GM23338 (cell line): ENCODE results near the gene PLXND1. TPM values are rescaled to one million over a fixed set of nuclear protein-coding genes. Genes with fewer than 3 reads are reported as not detected.

Source experiments
- ATAC-seq: fragments of 200-7000 bp; cut with Tn5 transposase; 3 replicates; pipeline ENCODE4 v1.9.1; 2020
- DNase-seq: peaks from one replicate; pipeline ENCODE4 v3.0.0-alpha.2; 2015; ENCODE audit warnings: low spot score
- H2AFZ ChIP-seq: fragments of 200-600 bp; sonication (generic); 2 replicates; pipeline ENCODE4 v1.8.0; 2016; ENCODE audit warnings: antibody characterized with exemption, mild to moderate bottlenecking, moderate library complexity
- H3F3A ChIP-seq: fragments of 200-600 bp; sonication (generic); replicated peaks from 2 replicates; pipeline ENCODE4 v1.8.0; 2017; ENCODE audit warnings: antibody characterized with exemption, mixed run types, low read depth
- H3K27ac ChIP-seq: fragments of 200-600 bp; sonication (generic); 2 replicates; pipeline ENCODE4 v1.6.1; 2016; ENCODE audit warnings: low read depth
- H3K27me3 ChIP-seq: fragments of 200-600 bp; sonication (generic); 2 replicates; pipeline ENCODE4 v1.8.0; 2016; ENCODE audit warnings: mild to moderate bottlenecking, mixed run types, moderate library complexity; ENCODE audit not compliant: insufficient read depth
- H3K36me3 ChIP-seq: fragments of 200-600 bp; sonication (generic); 2 replicates; pipeline ENCODE4 v1.8.0; 2016; ENCODE audit warnings: mild to moderate bottlenecking; ENCODE audit not compliant: insufficient read depth
- H3K4me1 ChIP-seq: fragments of 200-600 bp; sonication (generic); 2 replicates; pipeline ENCODE4 v1.8.0; 2016; ENCODE audit warnings: mild to moderate bottlenecking, moderate library complexity; ENCODE audit not compliant: insufficient read depth
- H3K4me2 ChIP-seq: fragments of 200-600 bp; sonication (generic); 2 replicates; pipeline ENCODE4 v1.7.1; 2017; ENCODE audit warnings: mixed run types
- H3K4me3 ChIP-seq: fragments of 200-600 bp; sonication (generic); 2 replicates; pipeline ENCODE4 v1.6.1; 2016; ENCODE audit warnings: mixed run types
- H3K79me2 ChIP-seq: fragments of 200-600 bp; sonication (generic); replicated peaks from 2 replicates; pipeline ENCODE4 v1.8.0; 2017; ENCODE audit warnings: mild to moderate bottlenecking; ENCODE audit not compliant: insufficient read depth
- H3K9me2 ChIP-seq: fragments of 200-600 bp; sonication (generic); 2 replicates; pipeline ENCODE4 v1.8.0; 2017; ENCODE audit not compliant: insufficient read depth
- H4K20me1 ChIP-seq: fragments of 200-600 bp; sonication (generic); replicated peaks from 2 replicates; pipeline ENCODE4 v1.8.0; 2017; ENCODE audit warnings: mild to moderate bottlenecking; ENCODE audit not compliant: insufficient read depth
- H3K27ac Mint-ChIP-seq: 2 replicates; pipeline ENCODE4 v1.8.0; 2020; ENCODE audit warnings: inconsistent platforms, mild to moderate bottlenecking, moderate library complexity, mixed read lengths
- H3K27me3 Mint-ChIP-seq: 3 replicates; pipeline ENCODE4 v1.8.0; 2022; ENCODE audit warnings: low read depth, mild to moderate bottlenecking, moderate library complexity, mixed read lengths, inconsistent platforms; ENCODE audit not compliant: insufficient read depth, poor library complexity
- H3K36me3 Mint-ChIP-seq: 3 replicates; pipeline ENCODE4 v1.8.0; 2021; ENCODE audit warnings: low read depth, mild to moderate bottlenecking, inconsistent platforms, moderate library complexity, mixed read lengths
- H3K4me1 Mint-ChIP-seq: 3 replicates; pipeline ENCODE4 v1.8.0; 2020; ENCODE audit warnings: mild to moderate bottlenecking, inconsistent platforms, mixed read lengths
- H3K4me3 Mint-ChIP-seq: 3 replicates; pipeline ENCODE4 v1.8.0; 2021; ENCODE audit warnings: moderate library complexity, mild to moderate bottlenecking, inconsistent platforms, mixed read lengths
- H3K9me3 Mint-ChIP-seq: 3 replicates; pipeline ENCODE4 v1.8.0; 2020; ENCODE audit warnings: moderate library complexity, mild to moderate bottlenecking, inconsistent platforms, mixed read lengths
- EZH2 ChIP-seq: fragments of 200-600 bp; sonication (generic); IDR thresholded peaks from one replicate; pipeline ENCODE4 v1.8.0; 2017; ENCODE audit warnings: antibody characterized with exemption, mild to moderate bottlenecking, low read depth; ENCODE audit not compliant: unreplicated experiment
- EZH2phosphoT487 ChIP-seq: fragments of 200-600 bp; sonication (generic); IDR thresholded peaks from one replicate; pipeline ENCODE4 v1.8.1; 2018; ENCODE audit warnings: antibody characterized with exemption; ENCODE audit not compliant: unreplicated experiment
- JUNB ChIP-seq: IDR thresholded peaks from one replicate; pipeline ENCODE4 v1.6.1; 2016; ENCODE audit warnings: antibody characterized with exemption; ENCODE audit not compliant: unreplicated experiment
- NANOG ChIP-seq: IDR thresholded peaks from 2 replicates; pipeline ENCODE4 v1.6.1; 2016; ENCODE audit warnings: antibody characterized with exemption, borderline replicate concordance
- POLR2AphosphoS5 ChIP-seq: IDR thresholded peaks from 2 replicates; pipeline ENCODE4 v1.6.1; 2016; ENCODE audit warnings: antibody characterized with exemption, low read depth
- polyA plus RNA-seq: library from polyadenylated mRNA; unstranded; fragments of >200 nt; fragmentation: Nextera tagmentation; extraction: Ambion mirVana; gene quantifications from 2 replicates; pipeline ENCODE4 v1.2.1, GENCODE V29; 2016
- total RNA-seq: library from RNA; depleted of rRNA; stranded (reverse); fragments of >200 nt; shearing (Covaris generic); gene quantifications from 2 replicates; pipeline ENCODE4 v1.2.3, GENCODE V29; 2014
- TF ChIP-seq, protein P1 (sequence below): fragments of 250-450 bp; sonication (Bioruptor Pico); IDR thresholded peaks from 2 replicates; pipeline ENCODE4 v1.5.0; 2020; ENCODE audit warnings: mild to moderate bottlenecking, moderate library complexity
- TF ChIP-seq, protein P2 (sequence below): IDR thresholded peaks from 2 replicates; pipeline ENCODE4 v1.6.1; 2016; ENCODE audit warnings: antibody characterized with exemption
- TF ChIP-seq, protein P3 (sequence below), 2 experiments: fragments of 200-600 bp in 1 of 2; sonication (generic) in 1 of 2; conservative IDR thresholded peaks; 2 replicates each; pipeline versions ENCODE4 v1.5.1 to v1.6.1; 2016 to 2017; ENCODE audit warnings: antibody characterized with exemption in 2 of 2, low read depth in 2 of 2, mild to moderate bottlenecking in 2 of 2, moderate library complexity in 1 of 2

Gene PLXND1
- total and polyA plus RNA-seq, 2 experiments from 2014 or later = 13.3 to 60.4 TPM

DNA sequence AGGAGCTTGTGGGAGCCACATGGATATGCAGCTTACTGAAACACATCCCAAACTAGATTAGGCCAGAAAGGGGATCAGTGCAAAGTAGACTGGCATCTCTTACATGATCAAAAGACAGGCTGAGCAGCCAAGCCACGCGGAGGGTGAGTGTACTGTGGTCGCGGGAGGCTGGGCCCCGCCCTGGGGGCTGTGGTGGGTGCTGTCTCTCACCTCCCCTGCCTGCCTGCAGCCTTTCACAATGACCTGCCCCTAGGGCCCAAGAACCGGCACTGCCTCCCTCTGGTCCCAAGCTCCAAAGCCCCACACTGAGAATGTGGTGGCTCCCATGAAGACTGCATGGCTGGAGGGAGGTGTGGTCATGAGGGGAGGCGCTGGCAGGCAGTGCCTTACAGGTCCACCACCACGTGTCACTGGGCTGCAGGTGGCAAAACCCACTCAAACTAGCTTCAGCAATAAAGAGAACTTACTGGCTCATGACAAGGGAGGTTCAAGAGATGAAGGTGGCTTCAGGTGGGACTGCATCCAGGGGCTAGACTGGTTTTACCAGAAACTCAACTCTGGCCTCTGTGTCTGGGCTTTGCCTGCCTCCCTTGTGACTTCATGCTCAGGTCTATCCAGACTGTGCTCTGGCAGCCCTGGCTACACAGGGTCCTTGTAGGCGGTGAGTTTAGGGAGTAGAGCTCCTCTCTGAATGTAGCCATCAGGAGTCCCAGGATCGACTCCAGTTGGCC, 27.4 kb upstream of the PLXND1 start (continued):
- TF ChIP-seq, protein P1, sequence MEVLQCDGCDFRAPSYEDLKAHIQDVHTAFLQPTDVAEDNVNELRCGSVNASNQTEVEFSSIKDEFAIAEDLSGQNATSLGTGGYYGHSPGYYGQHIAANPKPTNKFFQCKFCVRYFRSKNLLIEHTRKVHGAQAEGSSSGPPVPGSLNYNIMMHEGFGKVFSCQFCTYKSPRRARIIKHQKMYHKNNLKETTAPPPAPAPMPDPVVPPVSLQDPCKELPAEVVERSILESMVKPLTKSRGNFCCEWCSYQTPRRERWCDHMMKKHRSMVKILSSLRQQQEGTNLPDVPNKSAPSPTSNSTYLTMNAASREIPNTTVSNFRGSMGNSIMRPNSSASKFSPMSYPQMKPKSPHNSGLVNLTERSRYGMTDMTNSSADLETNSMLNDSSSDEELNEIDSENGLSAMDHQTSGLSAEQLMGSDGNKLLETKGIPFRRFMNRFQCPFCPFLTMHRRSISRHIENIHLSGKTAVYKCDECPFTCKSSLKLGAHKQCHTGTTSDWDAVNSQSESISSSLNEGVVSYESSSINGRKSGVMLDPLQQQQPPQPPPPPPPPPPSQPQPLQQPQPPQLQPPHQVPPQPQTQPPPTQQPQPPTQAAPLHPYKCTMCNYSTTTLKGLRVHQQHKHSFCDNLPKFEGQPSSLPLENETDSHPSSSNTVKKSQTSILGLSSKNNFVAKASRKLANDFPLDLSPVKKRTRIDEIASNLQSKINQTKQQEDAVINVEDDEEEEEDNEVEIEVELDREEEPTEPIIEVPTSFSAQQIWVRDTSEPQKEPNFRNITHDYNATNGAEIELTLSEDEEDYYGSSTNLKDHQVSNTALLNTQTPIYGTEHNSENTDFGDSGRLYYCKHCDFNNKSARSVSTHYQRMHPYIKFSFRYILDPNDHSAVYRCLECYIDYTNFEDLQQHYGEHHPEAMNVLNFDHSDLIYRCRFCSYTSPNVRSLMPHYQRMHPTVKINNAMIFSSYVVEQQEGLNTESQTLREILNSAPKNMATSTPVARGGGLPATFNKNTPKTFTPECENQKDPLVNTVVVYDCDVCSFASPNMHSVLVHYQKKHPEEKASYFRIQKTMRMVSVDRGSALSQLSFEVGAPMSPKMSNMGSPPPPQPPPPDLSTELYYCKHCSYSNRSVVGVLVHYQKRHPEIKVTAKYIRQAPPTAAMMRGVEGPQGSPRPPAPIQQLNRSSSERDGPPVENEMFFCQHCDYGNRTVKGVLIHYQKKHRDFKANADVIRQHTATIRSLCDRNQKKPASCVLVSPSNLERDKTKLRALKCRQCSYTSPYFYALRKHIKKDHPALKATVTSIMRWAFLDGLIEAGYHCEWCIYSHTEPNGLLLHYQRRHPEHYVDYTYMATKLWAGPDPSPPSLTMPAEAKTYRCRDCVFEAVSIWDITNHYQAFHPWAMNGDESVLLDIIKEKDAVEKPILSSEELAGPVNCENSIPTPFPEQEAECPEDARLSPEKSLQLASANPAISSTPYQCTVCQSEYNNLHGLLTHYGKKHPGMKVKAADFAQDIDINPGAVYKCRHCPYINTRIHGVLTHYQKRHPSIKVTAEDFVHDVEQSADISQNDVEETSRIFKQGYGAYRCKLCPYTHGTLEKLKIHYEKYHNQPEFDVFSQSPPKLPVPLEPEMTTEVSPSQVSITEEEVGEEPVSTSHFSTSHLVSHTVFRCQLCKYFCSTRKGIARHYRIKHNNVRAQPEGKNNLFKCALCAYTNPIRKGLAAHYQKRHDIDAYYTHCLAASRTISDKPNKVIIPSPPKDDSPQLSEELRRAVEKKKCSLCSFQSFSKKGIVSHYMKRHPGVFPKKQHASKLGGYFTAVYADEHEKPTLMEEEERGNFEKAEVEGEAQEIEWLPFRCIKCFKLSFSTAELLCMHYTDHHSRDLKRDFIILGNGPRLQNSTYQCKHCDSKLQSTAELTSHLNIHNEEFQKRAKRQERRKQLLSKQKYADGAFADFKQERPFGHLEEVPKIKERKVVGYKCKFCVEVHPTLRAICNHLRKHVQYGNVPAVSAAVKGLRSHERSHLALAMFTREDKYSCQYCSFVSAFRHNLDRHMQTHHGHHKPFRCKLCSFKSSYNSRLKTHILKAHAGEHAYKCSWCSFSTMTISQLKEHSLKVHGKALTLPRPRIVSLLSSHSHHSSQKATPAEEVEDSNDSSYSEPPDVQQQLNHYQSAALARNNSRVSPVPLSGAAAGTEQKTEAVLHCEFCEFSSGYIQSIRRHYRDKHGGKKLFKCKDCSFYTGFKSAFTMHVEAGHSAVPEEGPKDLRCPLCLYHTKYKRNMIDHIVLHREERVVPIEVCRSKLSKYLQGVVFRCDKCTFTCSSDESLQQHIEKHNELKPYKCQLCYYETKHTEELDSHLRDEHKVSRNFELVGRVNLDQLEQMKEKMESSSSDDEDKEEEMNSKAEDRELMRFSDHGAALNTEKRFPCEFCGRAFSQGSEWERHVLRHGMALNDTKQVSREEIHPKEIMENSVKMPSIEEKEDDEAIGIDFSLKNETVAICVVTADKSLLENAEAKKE (CRISPR knock-in tag) = no peak
- TF ChIP-seq, protein P2, sequence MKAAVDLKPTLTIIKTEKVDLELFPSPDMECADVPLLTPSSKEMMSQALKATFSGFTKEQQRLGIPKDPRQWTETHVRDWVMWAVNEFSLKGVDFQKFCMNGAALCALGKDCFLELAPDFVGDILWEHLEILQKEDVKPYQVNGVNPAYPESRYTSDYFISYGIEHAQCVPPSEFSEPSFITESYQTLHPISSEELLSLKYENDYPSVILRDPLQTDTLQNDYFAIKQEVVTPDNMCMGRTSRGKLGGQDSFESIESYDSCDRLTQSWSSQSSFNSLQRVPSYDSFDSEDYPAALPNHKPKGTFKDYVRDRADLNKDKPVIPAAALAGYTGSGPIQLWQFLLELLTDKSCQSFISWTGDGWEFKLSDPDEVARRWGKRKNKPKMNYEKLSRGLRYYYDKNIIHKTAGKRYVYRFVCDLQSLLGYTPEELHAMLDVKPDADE = no peak
- TF ChIP-seq EZH2phosphoT487 (no peak), JUNB (no peak)

DNA sequence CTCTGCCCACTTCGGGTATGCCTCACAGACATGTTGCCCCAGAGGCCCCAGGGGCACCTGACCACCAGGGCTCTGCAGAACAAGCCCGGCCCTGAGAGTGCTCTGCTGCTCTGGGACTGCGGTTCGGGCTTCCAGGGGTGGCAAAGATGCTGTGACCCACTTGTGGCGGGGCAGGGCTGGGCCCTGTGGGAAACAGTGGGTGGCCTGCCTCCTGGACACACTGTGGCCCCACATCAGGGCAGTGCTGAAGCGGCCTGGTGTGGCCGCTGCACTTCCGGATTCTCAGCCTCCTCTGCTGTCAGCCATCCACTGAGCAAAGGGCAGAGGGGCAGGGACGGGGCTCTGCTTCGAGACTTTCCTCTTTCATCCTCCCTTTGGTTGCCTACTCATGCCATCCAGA, 26.5 kb upstream of the PLXND1 start:
- Histone ChIP-seq H3K36me3 (no peaks in the 10 kb centered on the region), H3K4me1 (no peaks in the 10 kb centered on the region), H3K4me3 (no peak overlapping the region), H3K9me2 (no peaks in the 10 kb centered on the region), H3K79me2 (no peaks in the 10 kb centered on the region), H2AFZ (no peak overlapping the region), H3K27ac (no peak overlapping the region), H3F3A (no peaks in the 10 kb centered on the region), H4K20me1 (no peaks in the 10 kb centered on the region), H3K4me2 (no peak overlapping the region), H3K27me3 (no peaks in the 10 kb centered on the region)
- no peak overlapping the region for H3K27ac Mint-ChIP-seq
- DNase-seq (no peak), ATAC-seq (no peak)
- no peak overlapping the region for H3K4me3 Mint-ChIP-seq
- peaks cover 16% of the 10 kb centered on the region; the same call in 2 of the 3 replicates for H3K9me3 Mint-ChIP-seq
- peaks cover 6% of the 10 kb centered on the region; the same call in 2 of the 3 replicates for H3K36me3 Mint-ChIP-seq
- H3K27me3 Mint-ChIP-seq = peaks cover 5% of the 10 kb centered on the region
- peaks cover 8% of the 10 kb centered on the region for H3K4me1 Mint-ChIP-seq
- TF ChIP-seq EZH2phosphoT487 (no peak), EZH2 (no peak), NANOG (no peak), POLR2AphosphoS5 (no peak)
- TF ChIP-seq, protein P2 = no peak
- TF ChIP-seq, protein P3, sequence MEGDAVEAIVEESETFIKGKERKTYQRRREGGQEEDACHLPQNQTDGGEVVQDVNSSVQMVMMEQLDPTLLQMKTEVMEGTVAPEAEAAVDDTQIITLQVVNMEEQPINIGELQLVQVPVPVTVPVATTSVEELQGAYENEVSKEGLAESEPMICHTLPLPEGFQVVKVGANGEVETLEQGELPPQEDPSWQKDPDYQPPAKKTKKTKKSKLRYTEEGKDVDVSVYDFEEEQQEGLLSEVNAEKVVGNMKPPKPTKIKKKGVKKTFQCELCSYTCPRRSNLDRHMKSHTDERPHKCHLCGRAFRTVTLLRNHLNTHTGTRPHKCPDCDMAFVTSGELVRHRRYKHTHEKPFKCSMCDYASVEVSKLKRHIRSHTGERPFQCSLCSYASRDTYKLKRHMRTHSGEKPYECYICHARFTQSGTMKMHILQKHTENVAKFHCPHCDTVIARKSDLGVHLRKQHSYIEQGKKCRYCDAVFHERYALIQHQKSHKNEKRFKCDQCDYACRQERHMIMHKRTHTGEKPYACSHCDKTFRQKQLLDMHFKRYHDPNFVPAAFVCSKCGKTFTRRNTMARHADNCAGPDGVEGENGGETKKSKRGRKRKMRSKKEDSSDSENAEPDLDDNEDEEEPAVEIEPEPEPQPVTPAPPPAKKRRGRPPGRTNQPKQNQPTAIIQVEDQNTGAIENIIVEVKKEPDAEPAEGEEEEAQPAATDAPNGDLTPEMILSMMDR (conservative IDR thresholded peaks at IDR 0.05; ENCODE audit: low read depth in 2 of 2) = no peak
